H1 (cell line): ENCODE data around the gene KIF26A. TPM values are rescaled to one million over a fixed set of nuclear protein-coding genes. Genes with fewer than 3 reads are reported as not detected.

Experiments
- CTCF ChIA-PET: fragments of 300-600 bp; sonication (Branson Sonifier 250); formaldehyde crosslinking; loops from one replicate; lab custom pipeline; 2021; ENCODE audit not compliant: partially characterized antibody; lab: Charles Lee
- POLR2A ChIA-PET: fragments of 300-600 bp; sonication (Branson Sonifier 250); formaldehyde crosslinking; loops from one replicate; lab custom pipeline; 2021; ENCODE audit warnings: inconsistent platforms; ENCODE audit not compliant: partially characterized antibody; lab: Charles Lee
- DNase-seq, 2 experiments: peaks; one replicate each; pipeline versions ENCODE4 v3.0.0 to v3.0.0-alpha.2; 2010 to 2022; ENCODE audit warnings: low spot score in 2 of 2, low read depth in 1 of 2, mixed read lengths in 1 of 2
- FAIRE-seq: peaks from 2 replicates; lab custom pipeline; 2011; peaks lifted over from hg19 to GRCh38; lab: Jason Lieb, UNC
- H2AFZ ChIP-seq: 2 replicates; pipeline ENCODE4 v1.8.1; 2012; ENCODE audit warnings: low read length, inconsistent platforms
- H2AK5ac ChIP-seq: 2 replicates; pipeline ENCODE4 v1.6.1; 2013; ENCODE audit warnings: low read depth, low read length
- H2BK120ac ChIP-seq: replicated peaks from 2 replicates; pipeline ENCODE3; 2013; ENCODE audit warnings: low read depth, low read length, inconsistent platforms
- H2BK12ac ChIP-seq: 2 replicates; pipeline ENCODE4 v1.6.1; 2013; ENCODE audit warnings: low read depth, low read length
- H2BK15ac ChIP-seq: 2 replicates; pipeline ENCODE4 v1.6.1; 2013; ENCODE audit warnings: low read length
- H2BK20ac ChIP-seq: 2 replicates; pipeline ENCODE4 v1.6.1; 2013; ENCODE audit warnings: low read length
- H2BK5ac ChIP-seq: 2 replicates; pipeline ENCODE4 v1.6.1; 2013; ENCODE audit warnings: low read depth, low read length
- H3K14ac ChIP-seq: 2 replicates; pipeline ENCODE4 v1.6.1; 2013; ENCODE audit warnings: inconsistent platforms; ENCODE audit not compliant: insufficient read length
- H3K18ac ChIP-seq: 2 replicates; pipeline ENCODE4 v1.6.1; 2013; ENCODE audit warnings: low read length; ENCODE audit errors: extremely low read depth
- H3K23ac ChIP-seq: 2 replicates; pipeline ENCODE4 v1.6.1; 2013; ENCODE audit warnings: inconsistent platforms; ENCODE audit not compliant: insufficient read length
- H3K23me2 ChIP-seq: 2 replicates; pipeline ENCODE4 v1.6.1; 2013; ENCODE audit warnings: low read depth, low read length
- H3K27ac ChIP-seq: 2 replicates; pipeline ENCODE4 v1.6.1; 2011; ENCODE audit warnings: low read depth, low read length, inconsistent platforms
- H3K27me3 ChIP-seq, 4 experiments: replicated peaks in 1 of 4; 1 replicate in 1 of 4; 2 replicates in 3 of 4; pipeline versions ENCODE4 v1.6.1 to v1.8.1; 2011 to 2013; ENCODE audit warnings: low read length in 3 of 4, mild to moderate bottlenecking in 3 of 4, inconsistent platforms in 2 of 4, mixed read lengths in 2 of 4, moderate library complexity in 1 of 4; ENCODE audit not compliant: control insufficient read depth in 3 of 4, insufficient read depth in 3 of 4; ENCODE audit errors: extremely low read depth in 1 of 4
- H3K36me3 ChIP-seq, 4 experiments: 2 replicates each; pipeline versions ENCODE4 v1.6.1 to v1.8.1; 2011 to 2013; ENCODE audit warnings: mild to moderate bottlenecking in 4 of 4, low read length in 3 of 4, moderate library complexity in 2 of 4, control low read depth in 1 of 4, inconsistent platforms in 1 of 4; ENCODE audit not compliant: insufficient read depth in 4 of 4, control insufficient read depth in 2 of 4
- H3K4ac ChIP-seq: replicated peaks from 2 replicates; pipeline ENCODE3; 2013; ENCODE audit warnings: low read length, low read depth, mixed read lengths, inconsistent platforms; ENCODE audit not compliant: insufficient read length
- H3K4me1 ChIP-seq, 4 experiments: replicated peaks in 1 of 4; 1 replicate in 1 of 4; 2 replicates in 3 of 4; pipeline versions ENCODE4 v1.6.1 to v1.8.1; 2011 to 2013; ENCODE audit warnings: low read length in 3 of 4, inconsistent platforms in 2 of 4, mixed read lengths in 1 of 4; ENCODE audit not compliant: insufficient read depth in 4 of 4, control insufficient read depth in 3 of 4
- H3K4me2 ChIP-seq, 2 experiments: 2 replicates each; pipeline versions ENCODE4 v1.6.1 to v1.8.1; 2011 to 2013; ENCODE audit warnings: low read depth in 2 of 2, low read length in 2 of 2, control low read depth in 1 of 2, inconsistent platforms in 1 of 2, mild to moderate bottlenecking in 1 of 2; ENCODE audit not compliant: insufficient read depth in 1 of 2
- H3K4me3 ChIP-seq, 4 experiments: fragments of 200-600, 300-600 bp in 1 of 4; sonication (generic), shearing (Covaris generic), sonication (Bioruptor Twin) in 1 of 4; 2 replicates each; pipeline versions ENCODE4 v1.5.1 to v1.8.1; 2011 to 2016; ENCODE audit warnings: low read length in 4 of 4, low read depth in 3 of 4, control low read depth in 2 of 4, inconsistent platforms in 2 of 4, mild to moderate bottlenecking in 2 of 4, mixed read lengths in 1 of 4, moderate library complexity in 1 of 4; ENCODE audit not compliant: insufficient read depth in 2 of 4; ENCODE audit errors: extremely low read depth in 1 of 4
- H3K56ac ChIP-seq: replicated peaks from 2 replicates; pipeline ENCODE3; 2013; ENCODE audit warnings: low read depth, mild to moderate bottlenecking, mixed read lengths, low read length, inconsistent platforms; ENCODE audit not compliant: insufficient read length
- H3K79me1 ChIP-seq: 2 replicates; pipeline ENCODE4 v1.6.1; 2013; ENCODE audit warnings: low read depth, low read length, control low read depth
- H3K79me2 ChIP-seq, 2 experiments: 2 replicates each; pipeline versions ENCODE4 v1.6.1 to v1.8.1; 2012 to 2013; ENCODE audit warnings: low read length in 2 of 2, mild to moderate bottlenecking in 2 of 2, inconsistent platforms in 1 of 2; ENCODE audit not compliant: insufficient read depth in 2 of 2, control insufficient read depth in 1 of 2
- H3K9ac ChIP-seq, 4 experiments: replicated peaks in 1 of 4; 1 replicate in 1 of 4; 2 replicates in 3 of 4; pipeline versions ENCODE4 v1.6.1 to v1.8.1; 2011 to 2013; ENCODE audit warnings: low read depth in 3 of 4, low read length in 3 of 4, control low read depth in 2 of 4, mild to moderate bottlenecking in 2 of 4, moderate library complexity in 2 of 4, inconsistent platforms in 1 of 4; ENCODE audit errors: extremely low read depth in 1 of 4
- H3K9me3 ChIP-seq, 2 experiments: 2 replicates each; pipeline versions ENCODE4 v1.6.1 to v1.8.1; 2012 to 2013; ENCODE audit warnings: mild to moderate bottlenecking in 2 of 2, moderate library complexity in 2 of 2, control low read depth in 1 of 2, inconsistent platforms in 1 of 2, low read depth in 1 of 2, low read length in 1 of 2, mixed read lengths in 1 of 2; ENCODE audit not compliant: insufficient read depth in 2 of 2
- H4K20me1 ChIP-seq, 2 experiments: replicated peaks in 1 of 2; 2 replicates each; pipeline versions ENCODE3 to v1.8.1; 2011 to 2013; ENCODE audit warnings: inconsistent platforms in 2 of 2, low read length in 2 of 2, mild to moderate bottlenecking in 1 of 2; ENCODE audit not compliant: insufficient read depth in 2 of 2, control insufficient read depth in 1 of 2
- H4K5ac ChIP-seq: 2 replicates; pipeline ENCODE4 v1.6.1; 2013; ENCODE audit warnings: low read length, low read depth, mixed read lengths, inconsistent platforms; ENCODE audit not compliant: insufficient read length
- H4K8ac ChIP-seq: 2 replicates; pipeline ENCODE4 v1.8.0; 2013; ENCODE audit warnings: mild to moderate bottlenecking, moderate library complexity, low read length, inconsistent platforms; ENCODE audit not compliant: insufficient read depth; ENCODE audit errors: extremely low read depth
- H4K91ac ChIP-seq: replicated peaks from 2 replicates; pipeline ENCODE3; 2013; ENCODE audit warnings: low read length, mixed read lengths, inconsistent platforms; ENCODE audit not compliant: insufficient read length
- CBX5 ChIP-seq: fragments of 300-800, 300-1000 bp; sonication (generic); IDR thresholded peaks from 2 replicates; pipeline ENCODE4 v1.7.1; 2016; ENCODE audit warnings: antibody characterized with exemption, low read length, low read depth
- CTCF ChIP-seq, 3 experiments: IDR thresholded peaks; 1 replicate in 2 of 3; 2 replicates in 1 of 3; pipeline versions ENCODE4 v1.5.1 to v1.6.1; 2011; ENCODE audit warnings: low read length in 3 of 3, mild to moderate bottlenecking in 3 of 3, inconsistent platforms in 2 of 3, low read depth in 1 of 3, moderate library complexity in 1 of 3; ENCODE audit not compliant: insufficient read depth in 1 of 3; ENCODE audit errors: control extremely low read depth in 1 of 3
- E2F6 ChIP-seq: IDR thresholded peaks from 2 replicates; pipeline ENCODE4 v1.6.1; 2012; ENCODE audit warnings: inconsistent platforms
- RXRA ChIP-seq: IDR thresholded peaks from 2 replicates; pipeline ENCODE4 v1.6.1; 2011; ENCODE audit warnings: low read depth, mild to moderate bottlenecking, low read length, moderate library complexity; ENCODE audit not compliant: insufficient read depth
- SP2 ChIP-seq: IDR thresholded peaks from 2 replicates; pipeline ENCODE4 v1.6.1; 2012; ENCODE audit warnings: mild to moderate bottlenecking, low read length, inconsistent platforms
- TBP ChIP-seq: IDR thresholded peaks from 2 replicates; pipeline ENCODE4 v1.6.1; 2011; ENCODE audit warnings: low read depth, low read length, improper control_type of control experiment
- TCF12 ChIP-seq: IDR thresholded peaks from 2 replicates; pipeline ENCODE4 v1.6.1; 2011; ENCODE audit warnings: low read depth, mild to moderate bottlenecking, low read length
- TEAD4 ChIP-seq: IDR thresholded peaks from 2 replicates; pipeline ENCODE4 v1.6.1; 2012; ENCODE audit warnings: low read depth, low read length, inconsistent platforms, mixed read lengths
- YY1 ChIP-seq: IDR thresholded peaks from 2 replicates; pipeline ENCODE4 v1.6.1; 2011; ENCODE audit warnings: low read depth, mild to moderate bottlenecking, low read length
- WGBS, 2 experiments: shearing (Covaris generic) in 1 of 2; methylation state at CpG; one replicate each; pipeline versions ENCODE4 v1.1.6 to v1.1.7; 2013 to 2015; ENCODE audit warnings: low lambda C conversion rate in 2 of 2, mixed read lengths in 2 of 2, inconsistent platforms in 1 of 2, low coverage in 1 of 2, missing lambda C conversion rate in 1 of 2; ENCODE audit not compliant: insufficient replicate concordance in 2 of 2, insufficient coverage in 1 of 2, insufficient read length in 1 of 2; ENCODE audit errors: extremely low coverage in 1 of 2, missing lambda C conversion rate in 1 of 2; 5-methylcytosine and 5-hydroxymethylcytosine counted together
- polyA plus RNA-seq, 7 experiments: library from polyadenylated mRNA; depleted of rRNA in 3 of 7; stranded (reverse) in 5 of 7; unstranded in 2 of 7; fragments of >200 nt in 5 of 7; fragments of 200-250 nt in 2 of 7; gene quantifications; 1 replicate in 5 of 7; 2 replicates in 1 of 7; 4 replicates in 1 of 7; pipeline versions ENCODE4 v1.2.1 to v1.2.3, GENCODE V29; 2011 to 2013; ENCODE audit warnings: missing spikeins in 2 of 7, mixed read lengths in 2 of 7
- total RNA-seq: library from RNA; stranded (reverse); fragmentation: NEBNext Ultra II Directional; extraction: Animal tissue kit (Norgen Biotek cat#: 25700); gene quantifications from 2 replicates; pipeline ENCODE4 v1.2.1, GENCODE V29; 2021
- TF ChIP-seq, protein P1 (sequence below): IDR thresholded peaks from 2 replicates; pipeline ENCODE4 v1.6.1; 2012; ENCODE audit warnings: inconsistent platforms

The KIF26A gene
- total and polyA plus RNA-seq, 2 of the 8 experiments (the other 6 are each of a cell fraction or from before 2014, with no cell fraction given) = 11.5 to 41.6 TPM

DNA sequence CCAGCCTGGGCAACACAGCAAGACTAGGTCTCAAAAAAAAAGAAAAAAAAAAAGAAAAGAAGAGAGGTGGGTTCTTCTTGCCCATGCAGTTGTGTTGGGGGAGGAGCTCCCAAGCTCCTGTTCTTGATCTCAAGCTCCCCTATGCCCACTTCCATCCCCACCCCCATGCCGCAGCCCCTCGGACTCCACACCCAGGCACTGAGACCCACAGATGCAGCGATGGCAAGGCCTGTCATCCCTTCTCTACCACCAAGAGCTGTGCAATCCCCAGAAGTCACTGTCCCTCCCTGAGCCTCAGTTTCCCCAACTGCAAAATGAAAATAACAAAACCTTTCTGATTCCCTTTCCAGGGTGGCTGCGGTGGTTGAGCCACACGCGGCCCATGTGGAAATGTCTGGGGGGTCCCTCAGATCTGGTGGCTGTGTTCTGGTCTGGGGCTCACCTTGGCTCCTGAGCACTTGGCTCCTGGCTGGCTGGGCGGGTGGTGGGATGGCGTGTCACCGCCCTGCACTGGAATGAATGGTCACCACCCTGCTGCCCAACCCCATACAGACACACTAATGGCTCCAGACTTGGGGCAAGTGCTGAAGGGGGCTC lies 22.6 kb upstream of the KIF26A start:
- DNase-seq = no peak
- H2AK5ac ChIP-seq = no peak overlapping the region
- 88% methylated on average over 9 of the region's 9 CpGs; no CpG with 5 or more reads in 1 of the 2 experiments for WGBS, 2 experiments
- TF ChIP-seq YY1 (no peak), TEAD4 (no peak), CBX5 (no peak), CTCF (IDR thresholded peaks at IDR 0.05; ENCODE audit: control extremely low read depth in 1 of 3, insufficient read depth in 1 of 3, low read depth in 1 of 3, low read length in 3 of 3) (no peak), TBP (no peak), SP2 (no peak), RXRA (no peak), TCF12 (no peak), E2F6 (no peak)
- TF ChIP-seq, protein P1, sequence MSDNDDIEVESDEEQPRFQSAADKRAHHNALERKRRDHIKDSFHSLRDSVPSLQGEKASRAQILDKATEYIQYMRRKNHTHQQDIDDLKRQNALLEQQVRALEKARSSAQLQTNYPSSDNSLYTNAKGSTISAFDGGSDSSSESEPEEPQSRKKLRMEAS = no peak

More for the DNA sequence above, 22.6 kb upstream of the KIF26A start:
- H2BK15ac ChIP-seq = no peak overlapping the region
- H2BK5ac ChIP-seq = no peak overlapping the region
- no peak overlapping the region for H2AFZ ChIP-seq
- ChIA-PET CTCF (interaction anchor here (0.6 to 2.6 kb wide), 6 partner anchors 10 to 38 kb away, joined by 3 to 8 read pairs (median 5); no protein-coding TSS in a partner anchor), POLR2A (no interaction called here)
- H3K18ac ChIP-seq = no peak overlapping the region
- H3K27me3 ChIP-seq = peaks cover 17 to 39% (median 29%) of the 10 kb centered on the region in 4 experiments
- H4K8ac ChIP-seq = no peak overlapping the region
- no peak overlapping the region for H4K5ac ChIP-seq
- H2BK120ac ChIP-seq = no peak overlapping the region
- FAIRE-seq = no peak
- no peaks in the 10 kb centered on the region for H3K79me1 ChIP-seq
- H3K79me2 ChIP-seq = no peaks in the 10 kb centered on the region
- no peak overlapping the region for H3K4me3 ChIP-seq
- H3K23me2 ChIP-seq = peaks cover 12% of the 10 kb centered on the region; the same call in 1 of the 2 replicates
- H3K4ac ChIP-seq = no peak overlapping the region
- H3K9ac ChIP-seq = no peak overlapping the region
- no peaks in the 10 kb centered on the region for H3K9me3 ChIP-seq
- H3K56ac ChIP-seq = no peak overlapping the region
- H3K4me2 ChIP-seq = peak overlapping the region; percentile 52 to 81; a peak in 1 of 4 replicates
- H3K4me1 ChIP-seq = peaks cover 0 to 13% (median 4%) of the 10 kb centered on the region in 4 experiments; a peak in 5 of 7 replicates
- no peak overlapping the region for H3K14ac ChIP-seq
- no peak overlapping the region for H3K23ac ChIP-seq
- H2BK20ac ChIP-seq = no peak overlapping the region
- no peak overlapping the region for H3K27ac ChIP-seq
- H4K20me1 ChIP-seq = peaks cover 0 to 4% of the 10 kb centered on the region in 2 experiments
- no peak overlapping the region for H2BK12ac ChIP-seq
- H3K36me3 ChIP-seq = no peaks in the 10 kb centered on the region; a peak in 1 of 8 replicates
- H4K91ac ChIP-seq = no peak overlapping the region
